Activated CD4-positive, alpha-beta memory T cell treated with anti-CD3 and anti-CD28 coated beads, Interleukin-2, amount 10 ng/mL, durations not matched to agents 7 days and 5 days (primary cell): ENCODE measurements around the gene MUSK. TPM values are rescaled to one million over a fixed set of nuclear protein-coding genes. Genes with fewer than 3 reads are reported as not detected.
"Not testable (repeated sequence)": the region's sequence is repeated elsewhere in the genome, so short reads cannot be mapped to it uniquely, and the experiment has no call there.

Experiments
- CTCF ChIA-PET: fragments of 350-600 bp; sonication (Branson Sonifier 250); formaldehyde crosslinking; loops from one replicate; lab custom pipeline; 2021; ENCODE audit warnings: antibody characterized with exemption, inconsistent platforms; lab: Charles Lee
- POLR2A ChIA-PET: fragments of 350-600 bp; sonication (Branson Sonifier 250); formaldehyde crosslinking; loops from one replicate; lab custom pipeline; 2021; ENCODE audit warnings: antibody characterized with exemption; lab: Charles Lee
- DNase-seq: peaks from one replicate; pipeline ENCODE4 v3.0.0-alpha.2; 2020
- H3K27ac Mint-ChIP-seq: one replicate; pipeline ENCODE4 v1.8.0; 2021; ENCODE audit warnings: mild to moderate bottlenecking, mixed read lengths
- H3K27me3 Mint-ChIP-seq: one replicate; pipeline ENCODE4 v1.8.0; 2021; ENCODE audit warnings: mixed read lengths
- H3K36me3 Mint-ChIP-seq: one replicate; pipeline ENCODE4 v1.8.0; 2021; ENCODE audit warnings: low read depth, mixed read lengths
- H3K4me1 Mint-ChIP-seq: one replicate; pipeline ENCODE4 v1.8.0; 2021; ENCODE audit warnings: mixed read lengths
- H3K4me3 Mint-ChIP-seq: one replicate; pipeline ENCODE4 v1.8.0; 2021; ENCODE audit warnings: mild to moderate bottlenecking, mixed read lengths
- H3K9me3 Mint-ChIP-seq: one replicate; pipeline ENCODE4 v1.8.0; 2021; ENCODE audit warnings: mixed read lengths
- total RNA-seq, 2 experiments: library from RNA; stranded (reverse); gene quantifications; one replicate each; pipeline ENCODE4 v1.2.3, GENCODE V29; 2021

The MUSK gene
- total RNA-seq, 2 experiments from 2014 or later = not detected

GRCh38 chr9:110655754-110656641 lies 12.6 kb upstream of the MUSK start:
- POLR2A ChIA-PET = no interaction called here
- H3K4me1 Mint-ChIP-seq = no peaks in the 10 kb centered on the region
- DNase-seq = no peak
- H3K27ac Mint-ChIP-seq = no peak overlapping the region
- no peaks in the 10 kb centered on the region for H3K36me3 Mint-ChIP-seq
- CTCF ChIA-PET = no interaction called here
- H3K27me3 Mint-ChIP-seq = no peaks in the 10 kb centered on the region
- no peaks in the 10 kb centered on the region for H3K9me3 Mint-ChIP-seq
- no peak overlapping the region for H3K4me3 Mint-ChIP-seq

GRCh38 chr9:110659891-110660541 lies 8.6 kb upstream of the MUSK start:
- no peaks in the 10 kb centered on the region for H3K27me3 Mint-ChIP-seq
- CTCF ChIA-PET = no interaction called here
- H3K4me3 Mint-ChIP-seq = no peak overlapping the region
- DNase-seq = no peak
- no peak overlapping the region for H3K27ac Mint-ChIP-seq
- no peaks in the 10 kb centered on the region for H3K4me1 Mint-ChIP-seq
- H3K9me3 Mint-ChIP-seq = no peaks in the 10 kb centered on the region
- no peaks in the 10 kb centered on the region for H3K36me3 Mint-ChIP-seq
- POLR2A ChIA-PET = no interaction called here

DNA sequence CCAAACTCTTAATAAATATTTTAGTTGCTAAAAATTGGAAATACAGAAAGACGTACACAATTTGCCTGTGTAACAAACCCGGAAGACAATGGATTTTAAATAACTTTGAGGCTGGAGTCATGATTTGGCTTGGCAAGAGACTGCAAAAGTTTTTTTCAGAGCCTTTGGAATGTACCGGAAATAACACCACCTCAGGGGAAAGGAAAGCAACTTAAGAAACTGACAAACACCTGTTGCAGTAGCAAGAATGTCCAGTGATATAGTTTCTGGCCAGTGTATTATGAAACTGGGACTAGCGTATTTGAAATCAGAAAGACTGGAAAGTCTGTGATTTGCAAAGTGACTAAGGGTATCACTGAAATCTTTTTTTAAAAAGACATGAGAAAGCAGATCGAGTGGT lies 842 bp downstream of the MUSK start:
- no peak overlapping the region for H3K27ac Mint-ChIP-seq
- no peaks in the 10 kb centered on the region for H3K27me3 Mint-ChIP-seq
- no peak overlapping the region for H3K4me3 Mint-ChIP-seq
- no peaks in the 10 kb centered on the region for H3K9me3 Mint-ChIP-seq
- H3K4me1 Mint-ChIP-seq = no peaks in the 10 kb centered on the region
- H3K36me3 Mint-ChIP-seq = no peaks in the 10 kb centered on the region
- DNase-seq = no peak
- CTCF ChIA-PET = no interaction called here
- POLR2A ChIA-PET = no interaction called here

- DNase-seq = no peak
- Mint-ChIP-seq H3K36me3 (no peaks in the 10 kb centered on the region), H3K27ac (no peak overlapping the region), H3K9me3 (no peaks in the 10 kb centered on the region), H3K4me3 (no peak overlapping the region), H3K27me3 (no peaks in the 10 kb centered on the region), H3K4me1 (no peaks in the 10 kb centered on the region)
- POLR2A ChIA-PET = no interaction called here
- CTCF ChIA-PET = no interaction called here
These were observed 3.3 kb downstream of the MUSK start for GRCh38 chr9:110671849-110672248.

GRCh38 chr9:110672873-110673510 lies 4.4 kb downstream of the MUSK start:
- Mint-ChIP-seq H3K27ac (no peak overlapping the region), H3K4me3 (no peak overlapping the region), H3K9me3 (peaks cover 4% of the 10 kb centered on the region), H3K36me3 (no peaks in the 10 kb centered on the region), H3K4me1 (no peaks in the 10 kb centered on the region), H3K27me3 (no peaks in the 10 kb centered on the region)
- CTCF ChIA-PET = no interaction called here
- DNase-seq = no peak
- POLR2A ChIA-PET = no interaction called here

GRCh38 chr9:110687497-110687896 lies 18.9 kb downstream of the MUSK start:
- no peak overlapping the region for H3K4me3 Mint-ChIP-seq
- ChIA-PET CTCF (no interaction called here), POLR2A (no interaction called here)
- H3K36me3 Mint-ChIP-seq = no peaks in the 10 kb centered on the region
- no peaks in the 10 kb centered on the region for H3K27me3 Mint-ChIP-seq
- DNase-seq = no peak
- H3K27ac Mint-ChIP-seq = no peak overlapping the region
- H3K9me3 Mint-ChIP-seq = no peaks in the 10 kb centered on the region
- no peaks in the 10 kb centered on the region for H3K4me1 Mint-ChIP-seq

GRCh38 chr9:110688329-110688728 lies 19.7 kb downstream of the MUSK start:
- no peak overlapping the region for H3K4me3 Mint-ChIP-seq
- H3K27me3 Mint-ChIP-seq = no peaks in the 10 kb centered on the region
- no peaks in the 10 kb centered on the region for H3K4me1 Mint-ChIP-seq
- POLR2A ChIA-PET = no interaction called here
- CTCF ChIA-PET = no interaction called here
- DNase-seq = no peak
- no peaks in the 10 kb centered on the region for H3K9me3 Mint-ChIP-seq
- H3K27ac Mint-ChIP-seq = no peak overlapping the region
- H3K36me3 Mint-ChIP-seq = no peaks in the 10 kb centered on the region

GRCh38 chr9:110691002-110691549 lies 22.5 kb downstream of the MUSK start:
- H3K9me3 Mint-ChIP-seq = no peaks in the 10 kb centered on the region
- no peaks in the 10 kb centered on the region for H3K4me1 Mint-ChIP-seq
- ChIA-PET CTCF (no interaction called here), POLR2A (no interaction called here)
- no peaks in the 10 kb centered on the region for H3K36me3 Mint-ChIP-seq
- H3K27ac Mint-ChIP-seq = no peak overlapping the region
- DNase-seq = no peak
- H3K4me3 Mint-ChIP-seq = no peak overlapping the region
- no peaks in the 10 kb centered on the region for H3K27me3 Mint-ChIP-seq

GRCh38 chr9:110695846-110696245 lies 27.3 kb downstream of the MUSK start:
- CTCF ChIA-PET = not testable (repeated sequence)

GRCh38 chr9:110700953-110701352 lies 32.4 kb downstream of the MUSK start:
- H3K4me3 Mint-ChIP-seq = no peak overlapping the region
- H3K4me1 Mint-ChIP-seq = no peaks in the 10 kb centered on the region
- no peak overlapping the region for H3K27ac Mint-ChIP-seq
- DNase-seq = no peak
- ChIA-PET POLR2A (no interaction called here), CTCF (no interaction called here)
- no peaks in the 10 kb centered on the region for H3K27me3 Mint-ChIP-seq
- no peaks in the 10 kb centered on the region for H3K36me3 Mint-ChIP-seq
- H3K9me3 Mint-ChIP-seq = peaks cover 5% of the 10 kb centered on the region

More at GRCh38 chr9:110695846-110696245, 27.3 kb downstream of the MUSK start:
- H3K36me3 Mint-ChIP-seq, H3K27me3 Mint-ChIP-seq, H3K4me3 Mint-ChIP-seq, DNase-seq, H3K9me3 Mint-ChIP-seq, POLR2A ChIA-PET, H3K27ac Mint-ChIP-seq, H3K4me1 Mint-ChIP-seq: not testable (repeated sequence)

DNA sequence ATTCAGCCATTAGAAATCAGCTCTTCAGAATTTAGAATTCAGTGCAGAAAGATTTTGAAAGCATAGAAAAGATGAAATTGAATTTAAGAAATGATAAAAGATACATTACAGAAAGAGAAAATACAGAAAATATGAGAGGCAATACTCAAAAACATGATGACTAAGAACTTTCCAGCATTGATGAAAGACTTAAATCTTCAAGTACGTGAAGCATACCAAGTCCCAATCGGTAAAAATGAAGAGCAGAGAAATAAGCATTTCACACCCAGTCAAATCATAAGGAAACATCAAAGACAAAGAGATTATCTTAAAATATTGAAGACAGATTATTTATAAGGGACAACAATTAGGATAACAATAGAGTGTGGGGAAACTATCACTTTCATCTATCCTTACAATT lies 35.1 kb downstream of the MUSK start:
- CTCF ChIA-PET = no interaction called here
- Mint-ChIP-seq H3K4me3 (no peak overlapping the region), H3K36me3 (no peaks in the 10 kb centered on the region), H3K4me1 (no peaks in the 10 kb centered on the region), H3K27me3 (no peaks in the 10 kb centered on the region), H3K9me3 (peaks cover 5% of the 10 kb centered on the region), H3K27ac (no peak overlapping the region)
- POLR2A ChIA-PET = no interaction called here
- no peak for DNase-seq

- no peak for DNase-seq
- no peak overlapping the region for H3K4me3 Mint-ChIP-seq
- H3K4me1 Mint-ChIP-seq = no peaks in the 10 kb centered on the region
- CTCF ChIA-PET = no interaction called here
- no peaks in the 10 kb centered on the region for H3K9me3 Mint-ChIP-seq
- POLR2A ChIA-PET = no interaction called here
- no peak overlapping the region for H3K27ac Mint-ChIP-seq
- H3K36me3 Mint-ChIP-seq = no peaks in the 10 kb centered on the region
- H3K27me3 Mint-ChIP-seq = no peaks in the 10 kb centered on the region
These were observed 38.8 kb downstream of the MUSK start for GRCh38 chr9:110707419-110707818.

GRCh38 chr9:110710420-110710819 lies 41.8 kb downstream of the MUSK start:
- ChIA-PET CTCF (no interaction called here), POLR2A (no interaction called here)
- Mint-ChIP-seq H3K4me3 (no peak overlapping the region), H3K27me3 (no peaks in the 10 kb centered on the region), H3K9me3 (no peaks in the 10 kb centered on the region), H3K4me1 (no peaks in the 10 kb centered on the region), H3K36me3 (no peaks in the 10 kb centered on the region), H3K27ac (no peak overlapping the region)
- DNase-seq = no peak
